Stimulated activated CD4-positive, alpha-beta T cell treated with anti-CD3 and anti-CD28 coated beads, Interleukin-15, amount 100 ng/mL, for 24 hours (primary cell): ENCODE results near the gene ANKUB1.
"Not testable (repeated sequence)": the region's sequence is repeated elsewhere in the genome, so short reads cannot be mapped to it uniquely, and the experiment has no call there.

Source experiments
- DNase-seq: peaks from one replicate; pipeline ENCODE4 v3.0.0-alpha.2; 2020

Gene ANKUB1, protein sequence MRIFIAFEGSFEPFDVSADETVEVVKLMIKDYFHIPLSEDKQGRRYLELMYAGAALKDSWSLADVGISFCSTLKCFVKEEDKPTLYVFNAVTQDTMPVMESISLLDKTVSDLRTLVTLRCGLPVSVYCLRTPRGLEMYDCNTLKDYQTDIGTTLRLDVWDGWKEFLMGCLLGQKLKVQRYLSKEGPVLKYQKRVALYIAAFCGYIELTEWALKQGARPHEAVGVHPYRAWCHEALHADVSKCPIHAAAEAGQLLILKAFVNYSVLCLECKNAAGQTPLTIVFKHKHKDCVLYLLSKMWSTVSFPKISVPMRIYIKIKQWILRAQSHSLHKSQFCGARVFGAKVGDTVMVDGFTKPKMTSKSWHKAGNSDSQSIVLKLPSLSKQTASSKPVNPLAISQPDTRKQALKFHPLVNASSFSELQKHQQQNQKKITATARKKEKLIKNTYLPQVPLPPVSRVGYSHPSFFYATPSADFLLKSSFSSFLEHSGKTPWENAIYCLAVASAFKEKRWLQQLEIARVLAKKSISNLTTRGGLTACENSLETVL

DNA sequence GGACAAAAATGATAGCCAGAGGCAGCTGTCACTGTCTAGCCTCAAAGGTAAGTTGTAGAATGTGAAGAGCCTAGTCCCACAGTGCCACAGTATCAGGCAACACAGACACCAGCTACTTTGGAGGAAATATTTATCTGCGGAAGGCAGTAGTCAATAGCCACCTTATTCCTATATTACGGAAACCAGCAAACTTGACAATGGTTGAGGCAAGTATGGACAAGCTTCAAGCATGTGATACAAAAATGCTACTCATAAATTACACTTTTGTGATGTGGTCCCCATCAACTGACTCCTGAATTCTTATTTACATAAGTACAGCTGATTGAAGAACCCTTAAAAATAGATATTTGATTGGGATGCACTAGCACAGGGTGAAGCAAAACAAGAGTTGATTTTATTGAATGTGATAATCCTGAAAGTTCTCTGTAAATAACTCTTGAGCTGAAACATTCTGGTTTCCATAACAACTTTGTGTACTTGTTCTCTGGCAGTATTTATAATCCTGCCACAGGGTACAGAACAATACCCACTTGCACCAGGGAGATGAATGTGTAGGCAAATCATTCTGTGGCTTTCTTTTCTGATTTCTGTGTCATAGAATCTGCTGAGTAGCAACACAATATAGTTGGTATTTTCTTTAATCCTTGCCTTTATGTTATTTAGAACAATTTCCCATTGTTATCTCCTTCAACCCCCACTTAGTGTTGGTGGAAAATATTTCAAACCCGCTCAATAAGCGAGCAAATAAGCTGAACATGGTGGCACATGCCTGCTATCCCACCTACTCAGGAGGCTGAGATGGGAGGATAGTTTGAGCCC is at the start of gene ANKUB1:
Gene ANKUB1 (minus strand): TSS at position 103 of the 819 bp plus-strand sequence. CDS start 188 bp downstream, outside the sequence.
- DNase-seq: no peak

DNA sequence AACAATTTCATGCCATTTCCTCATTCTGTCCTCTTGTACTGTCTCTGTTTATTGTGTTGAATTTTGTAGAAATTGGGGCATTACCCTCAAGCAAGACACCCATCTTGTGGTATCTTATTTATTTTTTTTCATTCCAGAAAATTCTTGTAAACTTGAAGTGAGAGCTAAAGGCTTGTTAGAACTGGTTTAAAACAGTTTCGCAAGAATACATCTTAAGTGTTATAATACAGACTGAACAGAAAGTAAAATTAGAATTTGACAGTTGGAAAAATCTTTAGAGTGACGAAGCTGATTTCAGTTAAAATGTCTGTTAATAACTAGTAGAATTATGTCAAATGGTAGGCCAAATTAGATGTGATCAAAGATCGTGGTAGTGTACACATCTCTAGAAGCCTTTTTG is 47.5 kb upstream of the ANKUB1 start:
- DNase-seq: no peak

DNA sequence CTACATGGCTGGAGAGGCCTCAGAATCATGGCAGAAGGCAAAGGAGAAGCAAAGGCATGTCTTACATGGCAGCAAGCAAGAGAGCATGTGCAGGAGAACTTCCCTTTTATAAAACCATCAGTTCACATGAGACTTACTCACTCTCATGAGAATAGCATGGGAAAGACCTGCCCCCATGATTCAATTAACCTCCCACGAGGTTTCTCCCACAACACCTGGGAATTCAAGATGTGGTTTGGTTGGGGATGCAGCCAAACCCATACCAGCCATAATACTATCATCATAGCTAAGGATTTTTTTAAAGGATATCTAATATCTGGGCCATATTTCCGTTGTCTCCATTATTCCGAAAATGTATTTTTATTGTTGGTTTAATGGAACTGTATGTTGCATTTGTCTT is 47.1 kb upstream of the ANKUB1 start:
- not testable (repeated sequence) for DNase-seq

DNA sequence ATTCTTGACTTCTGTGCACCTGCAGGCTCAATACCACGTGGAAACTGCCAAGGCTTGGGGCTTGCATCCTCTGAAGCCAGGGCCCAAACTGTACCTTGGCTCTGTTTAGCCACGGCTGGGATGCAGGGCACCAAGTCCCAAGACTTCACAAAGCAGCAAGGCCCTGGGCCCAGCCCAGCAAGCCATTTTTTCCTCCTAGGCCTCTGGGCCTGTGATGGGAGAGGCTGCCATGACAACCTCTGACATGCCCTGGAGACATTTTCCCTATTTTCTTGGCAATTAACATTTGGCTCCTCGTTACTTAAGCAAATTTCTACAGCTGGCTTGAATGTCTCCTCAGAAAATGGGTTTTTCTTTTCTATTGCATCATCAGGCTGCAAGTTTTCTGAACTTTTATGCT is 46.1 kb upstream of the ANKUB1 start:
- not testable (repeated sequence) for DNase-seq

DNA sequence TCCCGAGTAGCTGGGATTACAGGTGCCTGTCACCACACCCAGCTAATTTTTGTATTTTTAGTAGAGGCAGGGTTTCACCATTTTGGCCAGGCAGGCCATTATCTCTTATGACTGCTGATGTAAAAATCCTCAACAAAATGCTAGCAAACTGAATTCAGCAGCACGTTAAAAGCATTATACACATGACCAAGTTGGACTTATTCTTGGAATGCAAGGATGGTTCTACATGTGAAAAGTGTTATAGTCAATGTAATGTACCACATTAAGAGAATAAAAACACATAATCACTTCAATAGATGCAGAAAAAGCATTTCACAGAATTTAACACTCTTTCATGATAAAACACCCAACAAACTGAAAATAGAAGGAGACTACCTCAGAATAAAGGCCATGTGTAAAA is 40.9 kb upstream of the ANKUB1 start:
- no peak for DNase-seq

DNA sequence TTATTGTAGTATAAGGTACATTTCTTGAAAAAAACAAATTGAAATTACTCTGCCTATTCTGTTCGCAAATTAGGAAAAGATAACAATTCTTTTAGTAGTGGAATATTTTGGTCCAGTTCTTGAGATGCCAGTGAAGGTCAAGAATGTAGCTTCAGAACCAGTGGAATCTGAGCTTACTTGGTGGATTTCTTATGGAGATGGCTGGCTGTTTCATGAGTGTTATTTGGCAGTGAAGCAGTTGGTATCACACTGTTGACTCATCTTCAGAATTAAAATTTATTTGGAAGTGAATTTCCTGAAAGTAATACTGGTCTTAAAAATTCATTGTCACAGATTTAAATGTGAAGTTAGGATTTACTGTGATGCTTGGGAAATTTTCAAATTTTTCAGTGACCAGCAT is 39.7 kb upstream of the ANKUB1 start:
- no peak for DNase-seq

DNA sequence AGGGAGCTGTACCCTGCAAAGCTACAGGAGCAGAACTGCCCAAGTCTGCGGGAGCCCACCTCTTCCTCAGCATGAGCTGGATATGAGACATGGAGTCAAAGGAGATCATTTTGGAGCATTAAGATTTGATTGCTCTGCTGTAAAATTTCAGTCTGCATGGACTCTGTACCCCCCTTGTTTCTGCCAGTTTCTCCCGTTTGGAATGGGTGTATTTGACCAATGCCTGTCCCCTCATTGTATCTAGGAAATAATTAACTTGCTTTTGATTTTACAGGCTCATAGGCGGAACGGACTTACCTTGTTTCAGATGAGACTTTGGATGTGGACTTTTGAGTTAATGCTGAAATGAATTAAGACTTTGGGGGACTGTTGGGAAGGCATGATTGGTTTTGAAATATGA is 39.0 kb upstream of the ANKUB1 start:
- no peak for DNase-seq

DNA sequence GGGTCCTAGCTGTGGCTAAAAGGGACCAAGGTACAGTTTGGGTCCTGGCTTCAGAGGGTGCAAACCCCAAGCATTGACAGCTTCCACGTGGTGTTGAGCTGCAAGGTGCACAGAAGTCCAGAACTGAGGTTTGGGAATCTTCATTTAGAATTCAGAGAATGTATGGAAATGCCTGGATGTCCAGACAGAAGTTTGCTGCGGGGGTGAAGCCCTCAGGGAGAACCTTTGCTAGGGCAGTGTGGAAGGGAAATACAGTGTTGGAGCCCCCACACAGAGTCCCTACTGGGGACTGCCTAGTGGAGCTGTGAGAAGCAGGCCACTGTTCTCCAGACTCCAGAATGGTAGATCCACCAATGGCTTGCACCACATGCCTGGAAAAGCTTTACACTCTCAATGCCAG is 38.5 kb upstream of the ANKUB1 start:
- DNase-seq: no peak

DNA sequence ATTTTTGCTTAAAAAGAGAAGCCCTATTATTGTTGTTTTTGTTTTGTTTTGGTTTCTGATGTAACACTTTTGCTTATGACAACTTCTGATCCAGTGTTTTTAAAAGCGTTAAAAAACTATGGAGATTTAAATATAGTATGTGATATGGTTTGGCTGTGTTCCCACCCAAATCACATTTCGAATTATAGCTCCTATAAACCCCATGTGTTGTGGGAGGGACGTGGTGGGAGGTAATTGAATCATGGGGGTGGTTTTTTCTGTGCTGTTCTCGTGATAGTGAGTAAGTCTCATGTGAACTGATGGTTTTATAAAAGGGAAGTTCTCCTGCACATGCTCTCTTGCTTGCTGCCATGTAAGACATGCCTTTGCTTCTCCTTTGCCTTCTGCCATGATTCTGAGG is 37.3 kb upstream of the ANKUB1 start:
- DNase-seq: not testable (repeated sequence)

DNA sequence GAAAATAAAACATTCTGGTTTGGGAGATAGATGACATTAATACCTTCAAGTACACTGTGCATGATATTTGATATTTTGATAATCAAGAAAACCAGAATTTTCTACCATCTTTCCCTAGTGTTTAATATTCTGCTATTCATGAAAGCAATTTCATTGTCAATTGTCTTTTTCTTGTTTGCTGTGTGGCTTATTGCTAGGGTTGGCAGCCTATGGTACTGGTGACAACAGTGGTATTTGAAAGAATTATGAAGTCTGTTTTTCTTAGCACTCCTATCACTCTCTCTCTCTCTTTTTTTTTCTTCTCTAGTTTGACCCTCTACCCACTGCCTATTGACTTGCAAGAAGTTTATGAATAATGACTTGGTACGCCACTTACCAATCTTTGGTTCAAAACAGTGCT is 36.0 kb upstream of the ANKUB1 start:
- no peak for DNase-seq

DNA sequence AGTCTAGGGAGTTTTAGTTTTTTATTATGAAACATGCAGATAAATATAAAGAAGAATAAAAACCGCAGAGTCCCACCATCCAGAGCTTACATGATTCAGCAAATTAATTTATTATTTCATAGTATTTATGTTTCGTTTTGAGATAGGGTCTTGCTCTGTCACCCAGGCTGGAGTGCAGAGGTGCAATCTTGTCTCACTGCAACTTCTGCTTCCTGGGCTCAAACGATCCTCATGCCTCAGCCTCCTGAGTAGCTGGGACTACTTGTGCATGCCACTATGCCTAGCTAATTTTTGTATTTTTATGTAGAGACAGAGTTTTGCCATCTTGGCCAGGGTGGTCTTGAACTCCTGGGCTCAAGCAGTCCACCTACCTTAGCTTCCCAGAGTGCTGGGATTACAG is 34.3 kb upstream of the ANKUB1 start:
- no peak for DNase-seq

DNA sequence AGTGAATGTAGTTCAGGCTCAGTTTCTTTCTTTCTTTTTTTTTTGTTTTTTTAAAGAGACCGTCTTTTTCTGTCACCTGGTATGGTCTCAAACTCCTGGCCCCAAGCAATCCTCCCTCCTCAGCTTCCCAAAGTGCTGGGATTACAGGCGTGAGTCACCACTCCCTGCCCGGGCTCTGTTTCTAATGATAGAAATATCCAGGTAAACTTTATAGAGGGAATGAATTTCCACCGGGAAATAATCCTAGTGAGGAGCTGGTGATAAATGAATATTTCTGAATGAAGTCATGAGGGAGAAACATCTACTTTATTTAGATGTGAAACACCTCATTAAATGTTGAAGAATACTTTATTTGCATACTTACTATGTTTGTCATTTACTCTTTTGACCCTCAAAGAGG is 27.8 kb upstream of the ANKUB1 start:
- DNase-seq: no peak

DNA sequence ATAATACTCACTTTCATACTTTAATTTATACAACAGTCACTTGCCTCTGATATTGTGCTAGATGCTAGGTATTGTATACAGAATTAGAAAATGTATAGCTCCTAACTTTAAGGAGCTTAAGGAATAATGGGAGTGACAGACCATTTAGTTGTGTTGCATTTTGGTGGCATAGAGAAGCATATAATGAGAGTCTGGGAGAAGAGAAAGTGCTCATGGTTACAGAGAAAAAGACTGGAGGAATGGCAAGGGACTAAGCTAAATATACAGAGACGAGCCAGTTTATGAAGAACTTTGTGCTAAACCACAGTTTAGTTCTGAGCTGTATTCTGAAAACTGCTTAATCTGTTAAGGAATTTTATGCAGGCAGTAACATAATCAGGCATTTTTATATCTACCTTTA is 27.1 kb upstream of the ANKUB1 start:
- DNase-seq: no peak

DNA sequence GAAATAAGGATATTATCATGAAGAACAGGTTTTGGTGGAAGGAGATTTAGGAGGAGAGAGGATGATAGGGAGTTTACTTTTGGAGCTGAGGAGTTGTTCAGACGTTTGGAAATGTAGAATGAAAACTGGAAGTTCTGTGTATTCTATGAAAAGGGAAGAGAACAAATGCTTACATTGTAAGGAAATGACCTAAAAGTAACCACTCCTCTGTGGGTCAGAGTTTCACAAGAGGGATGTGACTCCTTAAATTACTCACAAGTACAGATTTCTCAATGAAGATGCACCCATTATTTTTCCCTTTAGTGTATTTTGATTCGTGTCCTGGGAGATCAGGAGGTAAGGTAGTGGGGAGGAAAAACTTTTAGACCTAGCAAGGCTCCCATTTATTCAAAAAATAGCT is 24.6 kb upstream of the ANKUB1 start:
- no peak for DNase-seq

DNA sequence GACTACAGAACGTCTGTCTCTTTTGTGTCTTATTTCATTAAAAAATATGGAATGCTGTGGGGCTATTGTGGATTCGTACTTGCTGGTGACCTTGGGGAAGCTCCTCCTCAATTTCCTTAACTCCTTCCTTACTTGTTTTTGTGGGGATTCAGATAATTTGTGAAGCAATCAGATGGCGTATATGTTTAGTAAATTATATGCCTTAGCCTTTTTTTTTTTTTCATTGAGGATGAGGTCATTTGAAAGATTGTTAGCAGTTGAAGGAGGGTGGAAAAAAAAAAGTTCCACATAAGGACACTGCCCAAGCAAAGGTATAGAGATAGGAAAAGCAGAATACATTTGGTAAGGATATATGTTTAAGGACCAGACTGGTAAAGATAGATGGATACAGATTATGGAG is 24.0 kb upstream of the ANKUB1 start:
- no peak for DNase-seq

DNA sequence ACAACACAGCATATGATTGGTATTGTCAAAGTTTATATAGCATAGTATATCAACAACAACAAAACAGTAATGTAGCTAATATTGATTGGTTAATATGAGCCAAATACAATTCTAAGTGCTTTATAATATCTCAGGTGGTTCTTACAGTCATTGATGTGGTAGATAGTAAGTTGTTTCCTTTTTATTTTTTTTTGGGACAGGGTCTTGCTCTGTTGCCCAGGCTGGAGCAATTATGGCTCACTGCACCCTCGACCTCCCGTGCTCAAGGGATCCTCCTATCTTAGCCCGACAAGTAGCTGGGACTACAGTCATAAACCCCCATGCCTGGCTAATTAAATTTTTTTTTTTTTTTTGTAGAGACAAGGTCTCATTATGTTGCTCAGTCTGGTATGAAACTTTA is 23.4 kb upstream of the ANKUB1 start:
- no peak for DNase-seq

DNA sequence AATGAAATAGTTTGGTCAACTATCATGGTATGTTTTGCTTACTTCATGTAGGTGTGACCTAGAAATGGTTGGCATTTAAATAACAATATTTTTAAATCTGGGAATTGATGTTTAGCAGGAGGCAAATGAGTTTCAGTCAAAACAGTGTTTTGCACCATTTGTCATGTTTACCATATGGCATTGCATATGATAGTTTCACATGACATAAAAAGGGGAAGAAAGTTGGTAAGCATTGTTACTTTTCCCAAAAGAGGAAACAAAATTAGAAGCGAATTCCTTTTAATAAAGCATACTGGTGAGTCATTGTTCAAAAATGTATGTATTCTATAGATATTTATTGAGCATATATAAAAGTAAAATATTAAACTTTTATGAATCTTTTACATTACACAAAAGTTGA is 23.0 kb upstream of the ANKUB1 start:
- DNase-seq: no peak

DNA sequence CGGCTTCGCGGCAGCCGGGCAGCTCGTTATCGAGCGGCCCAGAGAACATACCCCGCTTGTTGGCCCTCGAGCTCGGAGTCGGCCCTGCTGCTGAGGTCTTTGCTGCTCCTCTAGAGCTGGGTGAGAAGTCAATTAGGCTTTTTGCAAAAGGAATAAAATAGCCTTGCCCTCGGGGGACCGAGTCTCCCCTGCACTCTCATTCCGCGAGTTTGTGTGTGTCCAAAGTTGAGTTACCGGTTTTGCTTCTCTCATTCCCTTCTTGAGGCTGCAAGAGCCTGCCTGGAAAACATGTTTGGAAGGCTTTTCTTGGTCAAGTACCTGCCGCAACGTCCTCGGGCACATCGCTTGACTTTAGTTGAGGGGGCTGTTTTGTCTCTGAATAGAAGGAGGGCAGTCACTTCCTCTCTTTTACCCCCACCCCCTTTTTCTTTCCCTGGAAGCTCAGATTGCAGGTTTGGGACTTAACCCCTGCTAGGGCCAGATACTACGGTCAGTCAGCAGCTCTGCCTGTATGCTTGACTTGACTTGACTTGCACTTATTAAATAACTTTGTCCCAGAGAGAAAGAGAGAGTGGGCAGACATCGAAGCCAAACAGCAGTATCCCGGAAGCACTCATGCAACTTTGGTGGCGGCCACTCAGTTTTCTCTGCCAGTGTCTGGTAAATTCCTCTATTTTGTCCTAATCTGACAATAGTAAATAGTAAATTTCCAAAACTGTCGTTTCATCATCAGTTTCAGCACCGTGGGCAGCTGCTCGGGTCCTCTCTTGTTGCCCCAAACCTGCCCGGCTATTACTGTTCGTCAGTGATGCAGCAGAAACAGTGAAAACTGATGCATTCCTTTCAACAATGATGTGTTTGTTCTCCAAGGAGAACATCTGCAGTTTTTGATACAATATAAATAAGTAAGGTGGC is 21.3 kb upstream of the ANKUB1 start:
- peak; percentile 20 for DNase-seq

DNA sequence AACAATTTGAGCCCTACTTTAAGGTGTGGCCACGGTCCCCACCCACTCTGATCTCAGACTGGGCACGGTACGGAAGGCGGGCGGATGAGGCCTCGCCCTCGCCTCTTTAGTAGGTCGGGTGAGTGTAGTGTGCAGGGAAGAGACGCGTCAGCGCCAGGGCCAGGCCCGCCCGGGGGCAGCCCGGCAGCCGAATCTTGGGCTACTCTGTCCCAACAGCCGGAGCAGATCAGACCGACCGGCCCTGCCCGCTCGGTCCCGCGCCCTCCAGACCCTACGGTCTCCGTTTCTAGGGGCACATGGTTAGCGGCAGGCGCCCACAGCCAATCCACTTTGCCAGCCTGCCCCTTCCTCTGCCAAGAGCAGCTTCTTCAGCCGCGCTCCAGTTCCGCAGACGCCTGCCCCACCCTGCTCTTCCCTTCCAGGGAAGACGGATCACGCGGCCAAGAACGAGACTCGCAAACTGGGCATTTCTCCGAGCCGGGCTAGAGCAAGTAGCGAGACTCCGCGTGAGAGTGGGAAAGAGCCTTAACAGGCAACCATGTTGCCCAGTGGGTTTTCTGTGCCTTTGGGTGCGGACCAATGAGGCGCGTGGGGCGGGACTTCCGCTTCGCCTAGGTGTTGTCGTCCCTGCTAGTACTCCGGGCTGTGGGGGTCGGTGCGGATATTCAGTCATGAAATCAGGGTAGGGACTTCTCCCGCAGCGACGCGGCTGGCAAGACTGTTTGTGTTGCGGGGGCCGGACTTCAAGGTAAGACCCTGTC is 20.4 kb upstream of the ANKUB1 start, which contains the start of gene RNF13:
Gene RNF13 (plus strand): TSS at position 610 of the 761 bp plus-strand sequence. CDS start 32,812 bp downstream, outside the sequence.
- peak; percentile 96 for DNase-seq

DNA sequence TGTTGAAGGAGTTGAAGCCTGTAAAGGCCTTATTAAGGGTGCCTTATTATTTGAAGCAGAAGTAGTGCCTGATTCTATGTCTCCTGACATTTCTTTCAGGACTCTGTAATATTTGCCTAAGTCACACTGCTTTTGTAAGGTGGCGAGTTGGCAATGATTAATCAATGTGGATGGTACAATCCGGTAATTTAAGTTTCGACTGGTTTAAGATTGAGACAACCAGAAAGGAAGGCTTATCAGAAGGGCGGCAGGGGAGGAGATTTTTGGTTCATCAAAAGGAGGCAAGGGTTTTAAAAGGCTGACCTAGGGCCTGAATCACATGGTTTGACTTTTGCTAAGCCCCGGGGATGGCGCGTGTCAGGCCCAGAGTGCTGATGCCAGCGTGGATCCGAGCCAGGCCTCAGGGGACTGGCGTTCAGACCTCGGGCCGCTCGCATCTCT is 19.8 kb upstream of the ANKUB1 start:
- DNase-seq: no peak

DNA sequence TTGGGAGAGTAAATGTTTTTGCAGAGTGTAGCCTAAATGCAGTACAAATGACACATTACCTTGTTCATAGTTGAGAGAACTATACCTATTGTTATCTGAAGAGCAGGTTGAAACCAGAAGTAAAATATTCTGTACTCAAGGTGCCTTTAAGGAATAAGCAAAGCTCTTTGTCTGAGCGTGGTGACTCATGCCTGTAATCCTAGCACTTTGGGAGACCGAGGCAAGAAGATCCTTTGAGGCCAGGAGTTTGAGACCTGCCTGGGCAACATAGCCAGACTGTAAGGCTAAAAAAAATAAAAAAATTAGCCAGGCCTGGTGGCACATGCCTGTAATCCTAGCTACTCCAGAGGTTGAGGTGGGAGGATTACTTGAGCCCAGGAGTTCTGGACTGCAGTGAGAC is 18.5 kb upstream of the ANKUB1 start:
- DNase-seq: no peak

DNA sequence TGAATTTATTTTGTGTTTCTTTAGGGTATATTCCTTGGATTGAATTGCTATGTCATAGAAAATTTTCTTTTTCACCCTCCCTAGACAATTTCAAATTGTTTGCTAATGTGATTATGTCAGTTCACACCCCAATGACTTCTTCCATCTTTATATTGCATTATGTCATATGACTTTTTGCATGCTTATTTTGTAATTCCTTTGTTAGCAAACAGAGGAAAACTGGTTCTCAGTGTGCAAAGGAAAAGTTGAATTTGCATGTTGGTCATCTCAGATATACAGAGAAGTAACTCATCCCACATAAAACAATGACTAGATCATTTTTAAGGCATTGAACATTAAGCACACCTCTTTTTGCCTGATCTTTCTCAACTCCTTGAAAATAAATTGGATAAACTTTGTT is 17.3 kb upstream of the ANKUB1 start:
- no peak for DNase-seq
